SIG-M5 treated with dmso at 0.1 percent for 504 hours (cell line): ENCODE results near the gene SRSF6.
"Not testable (repeated sequence)": the region's sequence is repeated elsewhere in the genome, so short reads cannot be mapped to it uniquely, and the experiment has no call there.

Source experiments
- DNase-seq: peaks from one replicate; lab custom pipeline; 2025; ENCODE audit not compliant: unreplicated experiment; lab: John Stamatoyannopoulos, UW

The SRSF6 gene

DNA sequence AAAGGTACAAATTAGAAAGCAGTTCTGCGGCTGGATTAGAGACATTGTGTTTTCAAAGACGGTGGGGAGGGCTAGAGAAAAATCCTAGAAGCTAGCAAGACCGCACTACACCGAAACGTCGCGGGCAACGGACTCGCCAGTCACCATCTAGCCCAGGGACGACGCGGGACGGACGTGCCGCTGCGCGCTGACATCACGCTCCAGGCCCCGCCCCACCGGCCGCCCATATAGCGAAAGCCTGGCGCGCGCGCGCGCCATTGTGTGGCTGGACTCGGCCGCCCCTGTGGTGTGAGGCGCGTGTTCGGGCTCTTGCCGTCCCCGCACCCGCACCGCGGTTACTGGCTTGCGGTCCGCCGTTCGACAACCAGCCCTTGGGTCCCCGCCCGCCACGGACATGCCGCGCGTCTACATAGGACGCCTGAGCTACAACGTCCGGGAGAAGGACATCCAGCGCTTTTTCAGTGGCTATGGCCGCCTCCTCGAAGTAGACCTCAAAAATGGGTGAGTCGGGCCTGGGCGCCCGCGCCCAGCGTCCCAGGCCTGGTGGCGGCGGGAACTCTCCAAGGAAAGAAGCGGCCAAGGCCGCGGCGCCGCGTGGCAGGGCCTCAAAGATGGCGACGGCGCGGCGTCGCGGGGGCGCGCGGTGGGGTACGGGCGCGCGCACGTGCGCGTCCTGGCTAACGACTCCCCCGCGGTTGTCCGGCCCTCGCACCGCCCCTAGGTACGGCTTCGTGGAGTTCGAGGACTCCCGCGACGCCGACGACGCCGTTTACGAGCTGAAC lies at the start of gene SRSF6:
TSS of gene SRSF6 (plus strand) at position 257 of the 782 bp plus-strand sequence. CDS start at position 395, 138 bp downstream.
- DNase-seq, result peak; percentile 90

DNA sequence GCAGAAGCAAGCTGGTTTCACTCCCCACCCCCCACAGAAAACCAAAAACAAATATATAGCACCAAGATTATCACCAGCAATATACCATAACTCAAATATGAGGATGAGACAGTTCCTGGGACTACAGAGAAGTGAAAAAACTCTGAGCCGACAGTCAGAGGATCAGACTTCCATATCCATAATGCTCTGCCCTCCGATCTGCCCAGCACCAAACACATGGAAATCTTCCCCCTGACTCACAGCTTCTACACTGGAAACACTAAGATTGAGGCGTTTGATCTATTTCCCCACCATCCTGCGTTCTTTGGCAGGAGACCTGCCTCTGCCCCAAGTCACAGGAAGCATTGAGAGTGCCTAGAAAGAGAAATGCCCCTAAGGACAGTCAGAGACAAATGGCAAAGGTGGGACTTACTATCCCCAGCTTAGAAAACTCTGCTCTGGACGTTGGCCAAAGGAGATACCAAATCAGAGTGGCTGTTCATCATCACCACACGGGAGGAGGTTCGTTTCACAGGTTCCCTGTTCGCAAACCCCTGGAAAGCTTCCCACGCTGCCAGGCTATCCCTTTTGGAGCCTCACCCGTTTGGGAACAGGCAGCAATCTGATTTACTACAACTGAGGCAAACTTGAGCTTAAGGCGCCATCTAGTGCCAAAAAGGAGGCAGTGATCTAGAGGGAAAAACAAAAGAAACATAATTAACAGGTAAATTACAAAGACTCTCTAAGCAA lies 48.7 kb upstream of the SRSF6 start:
- peak; percentile 54 for DNase-seq

DNA sequence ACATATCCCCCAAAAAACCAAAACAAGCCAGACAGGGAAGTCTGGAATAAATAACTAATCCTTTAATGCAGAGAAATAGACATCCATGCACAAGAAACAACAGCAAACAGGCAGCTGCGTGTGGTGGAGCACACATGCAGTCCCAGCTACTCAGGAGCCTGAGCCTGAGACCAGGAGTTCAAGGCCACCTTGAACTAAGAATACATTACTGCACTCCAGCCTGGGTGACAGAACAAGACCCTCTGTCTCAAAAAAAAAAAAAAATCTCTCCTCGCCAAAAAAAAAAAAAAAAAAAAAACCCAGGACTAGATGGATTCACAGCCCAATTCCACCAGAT lies 48.2 kb upstream of the SRSF6 start:
- no peak for DNase-seq

GRCh38 chr20:43415661-43416430 lies 41.9 kb upstream of the SRSF6 start:
- DNase-seq, result no peak

DNA sequence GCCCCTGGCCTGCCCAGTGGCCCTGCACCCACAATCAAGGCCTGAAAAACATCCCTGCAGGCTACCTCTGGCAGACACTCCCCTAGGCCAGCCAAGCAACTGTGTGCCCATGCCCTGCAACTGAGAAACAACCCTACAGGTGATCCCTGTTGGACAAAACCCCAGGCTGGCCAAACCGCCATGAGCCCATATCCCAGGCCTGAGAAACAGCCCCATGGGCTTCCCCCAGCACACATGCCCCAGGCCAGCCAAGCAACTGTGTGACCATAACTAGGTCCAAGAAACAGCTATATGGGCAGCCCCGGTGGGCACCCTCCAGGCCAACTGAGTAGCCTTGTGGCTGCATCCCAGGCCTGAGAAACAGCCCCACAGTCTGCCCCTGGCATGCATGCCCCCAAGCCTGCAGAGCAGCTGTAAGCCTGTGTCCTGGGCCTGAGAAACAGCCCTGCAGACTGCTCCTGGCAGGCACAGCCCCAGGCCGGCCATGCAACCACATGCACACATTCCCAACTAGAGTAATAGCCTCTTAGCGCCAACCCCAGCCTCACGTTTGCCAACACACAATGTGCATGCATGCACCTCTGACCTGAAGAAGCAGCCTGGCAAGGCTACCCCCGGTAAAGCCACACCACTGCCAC lies 41.0 kb upstream of the SRSF6 start:
- DNase-seq, result no peak

DNA sequence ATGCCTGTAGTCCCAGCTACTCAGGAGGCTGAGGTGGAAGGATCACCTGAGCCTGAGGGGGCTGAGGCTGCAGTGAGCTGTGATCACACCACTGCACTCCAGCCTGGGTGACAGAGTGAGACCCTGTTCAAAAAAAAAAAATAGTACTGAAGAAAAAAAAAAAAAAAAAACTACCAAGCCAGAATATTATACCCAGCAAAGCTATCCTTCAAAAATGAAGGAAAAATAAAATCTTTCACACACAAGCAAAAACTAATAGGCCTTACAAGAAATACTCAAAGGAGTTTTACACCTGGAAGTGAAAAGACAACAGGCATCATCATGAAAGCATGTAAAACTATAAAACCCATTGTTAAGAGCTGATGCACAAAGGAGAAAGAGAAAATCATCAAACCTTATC lies 37.5 kb upstream of the SRSF6 start:
- DNase-seq, result no peak

GRCh38 chr20:43420913-43421312 lies 36.8 kb upstream of the SRSF6 start:
- not testable (repeated sequence) for DNase-seq

DNA sequence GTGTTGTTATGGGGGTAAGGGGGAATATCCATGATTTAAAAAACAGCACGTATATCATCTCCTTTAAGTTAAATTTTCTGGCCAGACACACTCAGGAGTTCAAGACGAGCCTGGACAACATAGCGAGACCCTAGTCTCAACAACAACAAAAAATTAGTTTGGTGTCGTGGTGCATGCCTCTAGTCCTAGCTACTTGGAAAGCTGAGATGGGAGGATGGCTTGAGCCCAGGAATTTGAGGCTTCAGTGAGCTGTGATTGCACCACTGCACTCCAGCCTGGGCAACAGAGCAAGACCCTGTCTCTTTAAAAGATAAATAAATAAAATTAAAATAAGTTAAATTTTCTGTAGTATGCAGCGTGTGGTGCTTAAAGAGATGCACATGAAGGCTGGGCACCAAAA lies 31.5 kb upstream of the SRSF6 start:
- no peak for DNase-seq

DNA sequence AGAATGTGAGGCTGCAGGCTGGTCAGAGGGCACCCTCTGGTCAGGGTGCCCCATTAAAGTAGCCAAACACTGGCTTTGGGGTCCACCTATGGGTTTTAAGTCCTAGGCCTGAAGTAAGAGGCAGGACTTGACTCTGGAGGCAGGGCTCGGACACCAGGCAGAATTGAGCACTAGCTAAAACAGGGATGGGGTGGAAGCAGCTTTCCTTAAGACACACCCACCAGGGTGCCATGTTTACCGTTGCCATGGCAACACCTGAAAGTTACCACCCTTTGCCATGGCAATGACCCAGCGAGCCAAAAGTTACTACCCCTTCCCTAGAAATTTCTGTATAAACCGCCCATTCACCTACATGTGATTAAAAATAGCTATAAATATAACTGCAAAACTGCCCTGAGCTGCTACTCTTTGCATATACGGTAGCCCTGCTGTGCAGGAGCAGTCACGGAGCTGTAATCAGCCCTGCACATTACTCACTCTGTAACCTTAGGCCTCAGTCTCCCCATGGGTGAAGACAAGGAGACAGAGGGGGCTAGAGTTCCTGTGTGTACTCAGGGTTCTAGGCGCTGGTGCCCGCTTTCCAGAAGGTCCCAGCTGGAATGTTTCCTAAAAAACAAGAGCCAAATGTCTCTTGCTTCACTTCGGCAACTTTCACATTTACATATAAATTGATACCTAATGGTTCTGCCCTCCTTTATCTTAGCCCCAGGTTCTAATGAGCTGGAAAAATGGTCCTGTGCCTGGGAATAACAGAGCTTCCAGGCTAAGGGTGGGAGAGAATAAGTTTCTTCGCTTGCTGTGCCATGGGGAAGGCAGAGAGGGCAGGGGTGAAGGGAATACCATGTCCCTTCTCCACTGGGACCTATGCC lies 27.2 kb upstream of the SRSF6 start:
- DNase-seq, result no peak

DNA sequence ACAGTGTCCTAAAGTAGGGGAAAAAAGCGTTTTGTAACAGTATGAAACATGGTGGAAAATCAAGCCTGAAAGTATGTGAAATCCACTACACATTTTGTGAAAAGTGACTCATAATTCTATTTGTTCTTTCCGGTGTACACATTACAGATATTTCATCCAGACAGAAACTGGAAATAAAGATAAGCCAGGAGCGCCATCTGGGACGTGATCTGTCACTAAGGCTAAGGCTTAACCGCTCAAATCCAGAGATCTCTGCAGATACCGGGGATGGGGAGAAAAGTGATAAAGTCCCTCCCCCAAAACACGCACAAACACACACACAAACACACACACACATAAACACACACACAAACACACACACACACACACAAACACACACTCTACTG lies 26.6 kb upstream of the SRSF6 start:
- no peak for DNase-seq

- DNase-seq, result no peak
Observed at GRCh38 chr20:43432498-43432897, 25.2 kb upstream of the SRSF6 start.

GRCh38 chr20:43433250-43433854 lies 24.3 kb upstream of the SRSF6 start:
- no peak for DNase-seq

GRCh38 chr20:43434565-43434964 lies 23.1 kb upstream of the SRSF6 start:
- DNase-seq, result no peak

DNA sequence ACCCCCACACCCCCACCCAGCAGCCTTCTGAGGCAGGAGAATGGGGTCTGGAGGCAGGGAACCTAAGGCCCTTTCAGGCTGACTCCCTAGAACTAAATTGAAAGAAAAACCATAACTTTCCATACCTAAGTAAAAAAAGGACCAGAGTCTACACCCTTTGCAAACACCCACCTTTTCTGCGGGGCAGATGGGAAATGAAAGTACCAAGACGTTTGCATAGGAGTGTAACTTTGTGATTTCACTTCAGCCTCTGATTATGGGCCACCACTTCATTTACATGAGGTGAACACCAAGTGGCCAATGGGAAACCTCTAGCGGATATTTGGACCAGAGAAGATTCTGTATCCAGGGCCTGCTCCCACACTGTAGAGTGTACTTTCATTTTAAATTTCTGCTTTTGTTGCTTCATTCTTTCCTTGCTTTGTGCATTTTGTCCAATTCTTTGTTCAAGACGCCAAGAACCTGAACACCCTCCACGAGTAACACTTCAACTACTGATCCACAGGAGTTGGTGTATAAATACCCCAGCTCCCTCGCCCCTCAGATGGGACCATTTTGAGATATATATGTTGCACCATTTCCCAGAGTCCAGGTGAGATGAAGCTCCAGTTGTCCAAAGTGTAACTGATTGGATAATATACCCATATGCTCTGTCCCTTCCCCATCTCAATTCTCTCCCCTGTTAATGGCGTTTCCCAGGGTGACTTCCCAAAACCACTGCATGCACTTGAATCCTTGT lies 18.9 kb upstream of the SRSF6 start:
- no peak for DNase-seq

DNA sequence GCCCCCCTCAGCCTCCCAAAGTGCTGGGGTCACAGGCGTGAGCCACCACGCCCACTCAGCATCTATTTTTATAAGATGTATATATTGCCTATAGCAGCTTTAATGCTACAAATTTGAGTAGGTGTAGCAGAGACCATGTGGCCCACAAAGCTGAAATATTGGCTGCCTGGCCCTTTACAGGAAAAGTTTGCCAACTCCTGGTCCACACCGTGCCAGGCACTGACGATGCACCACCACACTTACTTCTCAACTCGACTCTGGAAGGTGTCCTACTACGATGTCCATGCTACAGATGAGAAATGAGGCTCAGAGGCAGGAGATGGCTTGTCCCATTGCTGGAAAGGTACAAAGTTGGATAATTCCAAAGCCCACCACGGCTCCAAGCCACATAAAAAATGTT lies 17.2 kb upstream of the SRSF6 start:
- no peak for DNase-seq

DNA sequence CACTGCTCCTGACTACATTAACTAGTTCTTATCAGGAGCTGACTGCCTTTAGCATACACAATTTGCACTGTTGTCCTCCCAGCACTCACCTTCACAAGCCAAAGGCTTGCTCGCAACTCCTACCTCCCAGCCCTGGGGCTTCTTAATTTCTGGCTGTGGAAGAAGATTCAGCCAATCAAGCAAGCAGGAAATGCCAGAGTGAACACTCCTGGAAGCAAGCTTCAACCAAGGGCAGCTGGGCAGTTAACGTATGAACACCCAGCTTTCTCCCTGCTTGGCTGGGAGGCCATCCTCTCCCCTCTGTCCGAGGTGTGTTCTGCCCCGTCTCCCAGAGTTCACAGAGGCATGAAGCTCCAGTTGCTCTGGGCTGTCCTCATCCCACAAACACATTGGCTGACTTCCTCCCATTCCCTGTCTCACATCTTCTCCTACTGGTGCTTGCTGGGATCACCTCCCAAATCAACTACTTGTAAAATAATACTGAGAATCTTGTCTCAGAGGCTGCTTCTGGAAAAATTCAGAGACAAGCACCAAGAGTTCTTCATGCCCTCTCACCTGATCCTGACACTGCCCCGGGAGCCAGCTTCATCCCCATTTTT lies 15.3 kb upstream of the SRSF6 start:
- DNase-seq, result no peak

DNA sequence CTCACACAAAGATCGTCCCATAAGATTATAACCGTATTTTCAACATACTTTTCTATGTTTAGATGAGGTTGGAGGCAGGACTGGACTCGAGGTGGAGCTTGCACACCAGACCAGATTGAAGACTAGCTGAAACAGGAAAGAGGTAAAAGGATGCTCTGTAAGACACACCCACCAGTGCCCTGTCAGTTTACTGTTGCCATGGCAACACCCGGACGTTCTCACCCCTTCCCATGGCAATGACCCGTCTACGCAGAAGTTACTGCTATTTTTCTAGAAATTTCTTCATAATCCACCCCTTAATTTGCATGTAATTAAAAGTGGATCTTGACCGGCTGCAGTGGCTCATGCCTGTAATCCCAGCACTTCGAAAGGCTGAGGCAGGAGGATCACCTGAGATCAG lies 13.6 kb upstream of the SRSF6 start:
- no peak for DNase-seq

DNA sequence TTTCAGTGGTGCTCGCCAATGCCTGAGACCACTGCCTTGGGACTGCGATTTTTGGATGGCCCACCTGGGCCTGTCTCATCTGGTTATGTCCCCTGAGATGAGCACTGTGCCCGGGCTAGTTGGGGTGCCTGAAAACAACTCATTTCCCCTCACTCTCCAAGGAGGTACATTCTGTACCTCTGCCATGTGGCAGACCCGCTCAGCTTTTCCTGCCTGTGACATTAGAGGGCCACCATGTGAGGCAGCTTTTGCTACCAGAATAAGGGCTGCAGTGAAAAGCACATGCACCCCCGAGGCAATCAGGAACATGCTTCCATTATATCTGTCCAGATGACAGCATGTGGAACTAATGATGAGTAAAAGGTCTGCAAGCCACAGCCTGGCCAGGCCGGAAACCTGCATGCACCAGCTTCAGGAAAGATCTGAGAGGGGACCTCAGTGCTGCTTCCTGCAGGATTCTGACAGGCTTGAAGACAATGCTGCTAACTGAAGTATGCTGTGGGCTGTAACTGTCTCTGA lies 11.3 kb upstream of the SRSF6 start:
- no peak for DNase-seq

GRCh38 chr20:43448431-43448747 lies 9.3 kb upstream of the SRSF6 start:
- not testable (repeated sequence) for DNase-seq
